NT2/D1 (cell line): ENCODE measurements around the gene POLR1D.

Experiments
- YY1 ChIP-seq: IDR thresholded peaks from 2 replicates; pipeline ENCODE4 v1.6.1; 2011; ENCODE audit not compliant: insufficient read length, insufficient read depth
- ZNF274 ChIP-seq: IDR thresholded peaks from 2 replicates; pipeline ENCODE4 v1.6.1; 2011; ENCODE audit warnings: mild to moderate bottlenecking, low read depth, low read length

DNA sequence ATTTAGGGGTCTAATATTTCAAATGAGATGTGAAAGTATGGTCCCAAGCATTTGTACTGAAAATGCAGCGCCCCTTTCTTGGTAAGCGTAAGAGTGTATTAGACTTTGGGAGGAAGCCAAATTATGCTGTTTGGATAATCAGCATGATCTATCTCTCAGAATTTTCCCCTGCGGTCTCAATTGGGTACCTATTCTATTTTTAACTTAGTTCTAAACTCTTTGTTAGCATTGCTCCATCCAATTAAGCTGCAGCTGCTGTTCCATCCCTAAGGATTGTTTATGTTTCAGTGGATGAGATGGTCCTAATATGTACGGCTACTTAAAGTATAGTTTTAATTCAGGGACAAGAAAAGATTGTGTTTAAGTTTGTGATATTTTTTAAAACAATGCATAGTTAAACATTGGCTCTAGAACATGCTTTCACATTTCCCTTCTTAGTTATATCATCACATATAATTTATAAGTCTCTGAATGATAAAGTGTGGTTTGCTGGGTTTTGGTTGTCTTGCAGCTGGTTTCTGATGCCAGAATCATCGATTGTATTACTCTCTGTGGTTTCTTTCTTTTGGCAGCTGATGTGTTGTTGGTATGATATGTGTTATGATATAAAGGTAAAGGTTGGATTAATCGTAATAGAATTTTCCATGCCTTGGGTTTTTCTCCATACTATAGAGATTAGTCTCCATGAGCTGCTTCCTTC, 15.0 kb downstream of the POLR1D start:
- TF ChIP-seq ZNF274 (no peak), YY1 (no peak)
